Thoracic aorta (tissue), 2 donors: ENCODE data around the gene PRDM15. TPM values are rescaled to one million over a fixed set of nuclear protein-coding genes. Genes with fewer than 3 reads are reported as not detected.
A peak's percentile ranks its signal among the peaks of the same experiment; 100 is the strongest.

Experiments
- ATAC-seq: fragments of 150-250 bp; one replicate; pipeline ENCODE4 v1.8.0; 2017; ENCODE audit warnings: low read depth; ENCODE audit not compliant: insufficient number of reproducible peaks, low FRiP score
- DNase-seq: peaks from one replicate; pipeline ENCODE4 v3.0.0-alpha.2; 2020; ENCODE audit warnings: low spot score
- H3K27ac ChIP-seq, 2 donors: fragments of 200-600 bp; sonication (generic); 1 replicate in 1 of 2; 2 replicates in 1 of 2; pipeline ENCODE4 v1.5.1; 2016; ENCODE audit warnings: mild to moderate bottlenecking in 2 of 2, moderate library complexity in 2 of 2
- H3K27me3 ChIP-seq: fragments of 200-600 bp; sonication (generic); replicated peaks from 2 replicates; pipeline ENCODE4 v1.6.0; 2016; ENCODE audit warnings: mild to moderate bottlenecking; ENCODE audit not compliant: insufficient read depth
- H3K36me3 ChIP-seq: fragments of 200-600 bp; sonication (generic); one replicate; pipeline ENCODE4 v1.5.1; 2016
- H3K4me1 ChIP-seq, 2 donors: fragments of 200-600 bp; sonication (generic); 1 replicate in 1 of 2; 2 replicates in 1 of 2; pipeline versions ENCODE4 v1.5.1 to v1.6.0; 2016; ENCODE audit warnings: low read depth in 2 of 2, mild to moderate bottlenecking in 1 of 2; ENCODE audit not compliant: control insufficient read depth in 1 of 2
- H3K4me3 ChIP-seq: fragments of 200-600 bp; sonication (generic); 2 replicates; pipeline ENCODE4 v1.5.1; 2016; ENCODE audit warnings: mild to moderate bottlenecking
- H3K9me3 ChIP-seq: fragments of 200-600 bp; sonication (generic); 2 replicates; pipeline ENCODE4 v1.5.1; 2016
- total RNA-seq, 2 donors: library from RNA; depleted of rRNA; stranded (reverse); fragments of >200 nt; gene quantifications; one replicate each; pipeline versions ENCODE4 v1.1.0 to v1.2.3, GENCODE V29; 2016
- TF ChIP-seq, protein P1 (sequence below): fragments of 200-600 bp; sonication (generic); IDR thresholded peaks from one replicate; pipeline ENCODE4 v1.5.1; 2019; ENCODE audit warnings: antibody characterized with exemption

Gene PRDM15
- total RNA-seq, 2 donors from 2014 or later = 9.0 to 14.9 TPM

DNA sequence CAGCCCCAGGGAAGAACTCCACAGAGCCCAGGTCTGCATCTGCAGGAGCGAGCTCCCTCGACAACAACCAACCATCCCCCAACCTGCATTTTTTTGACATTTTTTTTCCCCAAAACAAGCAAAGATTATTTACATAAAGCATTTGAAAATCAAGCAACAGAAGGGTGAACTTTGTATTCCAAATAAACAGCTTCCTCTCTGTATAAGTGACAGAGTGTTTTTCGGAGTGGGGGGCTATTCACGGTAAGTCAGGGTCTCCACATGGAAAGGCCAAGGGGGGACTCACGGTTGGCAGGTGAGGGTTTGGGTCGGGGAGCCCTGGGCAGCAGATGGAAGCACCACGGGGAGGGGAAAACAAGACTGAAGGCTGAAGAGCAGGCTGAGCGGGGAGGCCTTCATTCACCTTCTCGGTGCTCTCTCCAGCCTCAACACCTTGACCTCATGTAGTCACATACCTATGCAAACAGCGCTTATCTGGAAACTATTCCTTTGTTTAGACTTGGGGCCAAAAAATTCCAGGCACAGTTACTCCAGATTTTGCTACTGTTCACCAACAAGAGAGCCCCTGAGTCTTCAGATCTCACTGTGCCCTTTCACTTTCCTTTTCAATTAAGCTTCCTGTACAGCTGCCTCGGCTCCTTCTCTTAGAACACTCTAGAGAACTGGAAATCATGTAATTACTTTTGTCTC lies 47.1 kb upstream of the PRDM15 start:
- Histone ChIP-seq H3K4me3 (peak overlapping the region; percentile 64), H3K36me3 (no peaks in the 10 kb centered on the region), H3K9me3 (no peaks in the 10 kb centered on the region), H3K27me3 (no peaks in the 10 kb centered on the region), H3K4me1 (peaks cover 32 to 64% of the 10 kb centered on the region in 2 donors), H3K27ac (peak overlapping the region; percentile 89 to 97)
- ATAC-seq (no peak), DNase-seq (no peak)
- TF ChIP-seq, protein P1, sequence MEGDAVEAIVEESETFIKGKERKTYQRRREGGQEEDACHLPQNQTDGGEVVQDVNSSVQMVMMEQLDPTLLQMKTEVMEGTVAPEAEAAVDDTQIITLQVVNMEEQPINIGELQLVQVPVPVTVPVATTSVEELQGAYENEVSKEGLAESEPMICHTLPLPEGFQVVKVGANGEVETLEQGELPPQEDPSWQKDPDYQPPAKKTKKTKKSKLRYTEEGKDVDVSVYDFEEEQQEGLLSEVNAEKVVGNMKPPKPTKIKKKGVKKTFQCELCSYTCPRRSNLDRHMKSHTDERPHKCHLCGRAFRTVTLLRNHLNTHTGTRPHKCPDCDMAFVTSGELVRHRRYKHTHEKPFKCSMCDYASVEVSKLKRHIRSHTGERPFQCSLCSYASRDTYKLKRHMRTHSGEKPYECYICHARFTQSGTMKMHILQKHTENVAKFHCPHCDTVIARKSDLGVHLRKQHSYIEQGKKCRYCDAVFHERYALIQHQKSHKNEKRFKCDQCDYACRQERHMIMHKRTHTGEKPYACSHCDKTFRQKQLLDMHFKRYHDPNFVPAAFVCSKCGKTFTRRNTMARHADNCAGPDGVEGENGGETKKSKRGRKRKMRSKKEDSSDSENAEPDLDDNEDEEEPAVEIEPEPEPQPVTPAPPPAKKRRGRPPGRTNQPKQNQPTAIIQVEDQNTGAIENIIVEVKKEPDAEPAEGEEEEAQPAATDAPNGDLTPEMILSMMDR = no peak

DNA sequence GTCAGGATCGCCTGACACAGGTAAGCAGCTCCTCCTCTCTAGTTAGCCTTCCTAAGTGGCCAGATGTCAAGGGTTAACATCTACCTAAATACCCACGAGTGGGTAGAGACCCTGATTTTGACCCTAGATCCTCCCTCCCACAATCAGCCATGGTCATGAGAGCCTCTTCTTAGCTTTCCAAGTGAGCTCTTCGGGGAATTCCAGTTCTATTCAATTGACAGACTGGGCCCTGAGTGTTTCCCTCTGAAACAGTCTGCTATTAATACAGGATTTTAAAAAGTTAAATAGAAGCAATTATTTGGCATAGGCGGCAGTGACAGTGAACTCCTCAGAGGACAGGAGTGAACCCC lies 46.6 kb upstream of the PRDM15 start:
- Histone ChIP-seq H3K4me1 (peaks cover 32 to 64% of the 10 kb centered on the region in 2 donors), H3K9me3 (no peaks in the 10 kb centered on the region), H3K36me3 (no peaks in the 10 kb centered on the region), H3K4me3 (peak overlapping the region; percentile 64), H3K27ac (peak overlapping the region; percentile 89 to 97), H3K27me3 (no peaks in the 10 kb centered on the region)
- no peak for DNase-seq
- TF ChIP-seq, protein P1 = no peak
- no peak for ATAC-seq

DNA sequence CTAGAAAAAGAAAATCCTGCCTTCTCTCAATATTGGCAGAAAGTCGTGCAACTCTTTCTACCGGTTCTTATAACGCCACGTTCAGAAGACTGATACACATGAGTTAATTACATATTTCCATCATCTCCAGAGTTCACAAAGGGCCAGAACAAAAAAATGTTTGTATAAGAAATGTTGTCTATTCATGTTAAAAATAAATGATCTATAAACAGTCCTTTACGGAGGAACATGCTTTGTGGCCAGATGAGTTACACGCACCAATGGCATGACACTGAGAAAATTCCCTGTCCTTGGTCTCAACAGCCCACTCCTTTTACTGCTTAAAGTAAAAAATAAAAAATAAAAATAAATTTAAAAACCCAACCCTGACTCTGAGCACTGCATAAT lies 45.2 kb upstream of the PRDM15 start:
- Histone ChIP-seq H3K27me3 (no peaks in the 10 kb centered on the region), H3K4me3 (peak overlapping the region; percentile 64), H3K27ac (peak overlapping the region; percentile 89 to 97), H3K4me1 (peaks cover 32 to 58% of the 10 kb centered on the region in 2 donors), H3K36me3 (no peaks in the 10 kb centered on the region), H3K9me3 (no peaks in the 10 kb centered on the region)
- TF ChIP-seq, protein P1 = no peak
- ATAC-seq (peak; percentile 6), DNase-seq (no peak)

DNA sequence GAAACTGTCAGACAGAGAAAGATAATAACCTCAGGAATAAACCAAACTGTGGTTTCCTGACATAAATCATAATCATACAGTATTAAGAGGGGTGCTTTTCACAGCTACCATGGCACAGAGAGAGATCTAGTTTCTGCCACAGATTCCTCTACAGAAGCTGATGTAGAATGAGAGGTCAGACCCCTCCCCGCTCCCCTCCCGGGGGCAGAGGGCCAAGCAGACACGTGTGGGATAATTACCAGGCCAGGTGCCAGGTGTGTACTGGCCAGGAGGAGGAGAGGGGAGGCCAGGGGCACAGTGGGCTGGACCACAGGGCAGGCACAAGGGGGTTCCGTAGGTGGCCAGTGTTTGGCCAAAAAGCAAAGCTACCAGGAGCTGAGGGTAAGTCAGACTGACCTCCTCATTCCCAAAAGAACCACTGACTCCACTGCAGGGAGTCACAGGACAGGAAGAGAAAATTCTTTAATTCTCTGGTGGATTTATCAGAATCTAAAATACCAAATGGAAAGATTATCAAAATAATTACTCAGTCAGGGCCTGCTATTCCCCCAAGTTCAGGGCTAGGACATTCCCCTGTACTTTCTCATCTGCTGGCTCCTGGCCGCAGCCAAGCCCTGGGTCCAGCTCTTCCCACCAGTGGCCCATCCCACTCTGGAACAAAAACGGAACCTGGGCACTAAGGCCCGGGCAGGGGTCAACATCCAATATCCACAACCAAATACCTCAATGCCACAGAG lies 44.7 kb upstream of the PRDM15 start:
- ATAC-seq = peak; percentile 57
- no peaks in the 10 kb centered on the region for H3K9me3 ChIP-seq
- H3K4me3 ChIP-seq = peak overlapping the region; percentile 64
- peak overlapping the region; percentile 89 to 97 for H3K27ac ChIP-seq
- peaks cover 2% of the 10 kb centered on the region for H3K36me3 ChIP-seq
- TF ChIP-seq, protein P1 = no peak
- no peaks in the 10 kb centered on the region for H3K27me3 ChIP-seq
- no peak for DNase-seq
- H3K4me1 ChIP-seq = peaks cover 32 to 54% of the 10 kb centered on the region in 2 donors

DNA sequence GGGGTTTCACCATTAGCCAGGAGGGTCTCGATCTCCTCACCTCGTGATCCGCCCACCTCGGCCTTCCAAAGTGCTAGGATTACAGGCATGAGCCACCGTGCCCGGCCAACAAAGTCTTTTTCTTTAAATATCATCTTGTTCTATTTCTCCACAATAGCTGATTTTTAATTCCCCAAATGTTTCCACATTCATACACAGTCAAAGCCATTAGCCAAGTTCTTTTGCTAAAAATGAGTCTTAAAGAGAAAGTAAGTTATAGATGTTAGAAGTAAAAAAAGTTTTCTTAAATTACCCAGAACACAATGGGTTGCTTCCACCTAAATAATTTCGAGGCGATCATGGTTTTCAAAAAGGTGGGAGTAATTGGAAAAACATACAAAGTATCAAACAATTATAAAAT lies 44.0 kb upstream of the PRDM15 start:
- ATAC-seq (no peak), DNase-seq (no peak)
- Histone ChIP-seq H3K9me3 (no peaks in the 10 kb centered on the region), H3K27me3 (no peaks in the 10 kb centered on the region), H3K4me3 (peak overlapping the region; percentile 64), H3K4me1 (peaks cover 32 to 54% of the 10 kb centered on the region in 2 donors), H3K27ac (peak overlapping the region; percentile 89 to 97), H3K36me3 (peaks cover 8% of the 10 kb centered on the region)
- TF ChIP-seq, protein P1 = no peak
